ENCODE results near the gene ITGA2. TPM values are rescaled to one million over a fixed set of nuclear protein-coding genes. Genes with fewer than 3 reads are reported as not detected.

The ITGA2 gene
- total and polyA plus RNA-seq, 5 donors from 2014 or later = 0.03 to 0.42 (median 0.06) TPM

DNA sequence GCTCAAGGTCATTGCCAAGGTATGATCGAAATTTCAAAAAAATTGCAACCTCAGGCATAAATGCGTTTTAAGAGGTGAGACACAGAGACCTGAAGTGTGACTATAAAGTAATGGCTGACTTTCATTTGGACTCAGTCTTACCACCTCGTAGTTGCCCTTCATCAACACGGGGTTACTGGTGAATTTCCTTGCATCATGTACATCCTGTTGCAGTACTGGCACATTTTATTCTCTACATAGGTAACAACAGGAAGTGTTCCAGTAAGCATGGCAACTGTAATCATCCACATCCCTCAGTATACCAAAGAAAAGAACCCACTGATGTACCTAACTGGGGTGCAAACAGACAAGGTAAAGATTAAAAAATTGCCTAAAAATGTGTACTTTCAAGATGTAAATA lies 91.1 kb downstream of the ITGA2 start:
- Mint-ChIP-seq H3K27ac (no peak overlapping the region), H3K27me3 (peaks cover 28% of the 10 kb centered on the region), H3K4me1 (peaks cover 2 to 7% (median 5%) of the 10 kb centered on the region in 4 donors), H3K4me3 (no peak overlapping the region), H3K36me3 (no peaks in the 10 kb centered on the region), H3K9me3 (peaks cover 0 to 5% (median 0%) of the 10 kb centered on the region in 7 donors)
- no peak overlapping the region for H3K4me3 ChIP-seq (ENCODE audit: low read depth, low read length)
- no peaks in the 10 kb centered on the region for H3K36me3 ChIP-seq (ENCODE audit: control insufficient read depth, insufficient read depth, low read length)
- H3K27me3 ChIP-seq (ENCODE audit: control insufficient read depth, insufficient read depth, low read length) = peaks cover 7% of the 10 kb centered on the region
- H3K9me3 ChIP-seq (ENCODE audit: control insufficient read depth in 2 of 2, low read length in 2 of 2) = no peaks in the 10 kb centered on the region
- DNase-seq = peak in 1 of 3 donors; percentile 49
- no peaks in the 10 kb centered on the region for H3K4me1 ChIP-seq (ENCODE audit: control insufficient read depth, insufficient read depth, low read length, poor library complexity, severe bottlenecking)
- peak in 1 of 2 donors; percentile 31 for ATAC-seq (ENCODE audit: low read depth in 2 of 2)
- no peak overlapping the region for H3K27ac ChIP-seq (ENCODE audit: insufficient read depth, low read length, poor library complexity, severe bottlenecking)

DNA sequence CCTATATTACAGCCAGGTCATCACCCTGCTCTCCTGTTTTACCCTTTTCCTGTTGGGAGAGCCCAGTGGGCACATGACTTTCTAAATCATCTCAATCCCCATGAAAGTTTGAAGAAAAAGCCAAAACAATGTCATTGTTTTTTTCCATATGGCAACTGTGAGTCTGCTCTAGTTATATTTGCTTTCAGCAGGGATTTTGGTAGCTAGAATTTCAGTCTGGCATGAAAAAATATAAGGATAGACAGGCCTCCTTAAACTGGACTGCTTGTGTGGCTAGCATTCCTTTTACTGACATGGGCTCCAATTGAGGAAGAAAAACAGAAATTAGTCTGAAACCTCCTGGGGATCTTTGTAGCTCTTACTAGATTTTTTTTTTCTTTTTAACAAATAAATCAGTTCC lies 94.8 kb downstream of the ITGA2 start:
- Mint-ChIP-seq H3K4me1 (peaks cover 2 to 7% (median 5%) of the 10 kb centered on the region in 4 donors), H3K36me3 (no peaks in the 10 kb centered on the region), H3K4me3 (peak overlapping the region in 1 of 4 donors; percentile 43), H3K9me3 (peaks cover 0 to 3% (median 0%) of the 10 kb centered on the region in 7 donors), H3K27ac (no peak overlapping the region), H3K27me3 (peaks cover 15% of the 10 kb centered on the region)
- Histone ChIP-seq H3K9me3 (ENCODE audit: control insufficient read depth in 2 of 2, low read length in 2 of 2) (no peaks in the 10 kb centered on the region), H3K27me3 (ENCODE audit: control insufficient read depth, insufficient read depth, low read length) (peaks cover 2% of the 10 kb centered on the region), H3K4me3 (ENCODE audit: low read depth, low read length) (no peak overlapping the region), H3K36me3 (ENCODE audit: control insufficient read depth, insufficient read depth, low read length) (no peaks in the 10 kb centered on the region), H3K27ac (ENCODE audit: insufficient read depth, low read length, poor library complexity, severe bottlenecking) (no peak overlapping the region), H3K4me1 (ENCODE audit: control insufficient read depth, insufficient read depth, low read length, poor library complexity, severe bottlenecking) (no peaks in the 10 kb centered on the region)
- DNase-seq (no peak), ATAC-seq (ENCODE audit: low read depth in 2 of 2) (no peak)

- H3K27ac Mint-ChIP-seq = no peak overlapping the region
- Histone ChIP-seq H3K27ac (ENCODE audit: insufficient read depth, low read length, poor library complexity, severe bottlenecking) (no peak overlapping the region), H3K4me1 (ENCODE audit: control insufficient read depth, insufficient read depth, low read length, poor library complexity, severe bottlenecking) (peaks cover 3% of the 10 kb centered on the region), H3K27me3 (ENCODE audit: control insufficient read depth, insufficient read depth, low read length) (peaks cover 2% of the 10 kb centered on the region), H3K4me3 (ENCODE audit: low read depth, low read length) (no peak overlapping the region), H3K36me3 (ENCODE audit: control insufficient read depth, insufficient read depth, low read length) (no peaks in the 10 kb centered on the region), H3K9me3 (ENCODE audit: control insufficient read depth in 2 of 2, low read length in 2 of 2) (no peaks in the 10 kb centered on the region)
- DNase-seq (no peak), ATAC-seq (ENCODE audit: low read depth in 2 of 2) (no peak)
- H3K9me3 Mint-ChIP-seq = peaks cover 0 to 3% (median 0%) of the 10 kb centered on the region in 7 donors
- H3K27me3 Mint-ChIP-seq = peaks cover 12% of the 10 kb centered on the region
- peaks cover 7 to 14% (median 13%) of the 10 kb centered on the region in 4 donors for H3K4me1 Mint-ChIP-seq
- no peaks in the 10 kb centered on the region for H3K36me3 Mint-ChIP-seq
- no peak overlapping the region for H3K4me3 Mint-ChIP-seq
Observed at GRCh38 chr5:53084546-53085255, 95.5 kb downstream of the ITGA2 start.

- Histone ChIP-seq H3K4me1 (ENCODE audit: control insufficient read depth, insufficient read depth, low read length, poor library complexity, severe bottlenecking) (peaks cover 3% of the 10 kb centered on the region), H3K27me3 (ENCODE audit: control insufficient read depth, insufficient read depth, low read length) (peaks cover 2% of the 10 kb centered on the region), H3K27ac (ENCODE audit: insufficient read depth, low read length, poor library complexity, severe bottlenecking) (no peak overlapping the region), H3K9me3 (ENCODE audit: control insufficient read depth in 2 of 2, low read length in 2 of 2) (no peaks in the 10 kb centered on the region), H3K36me3 (ENCODE audit: control insufficient read depth, insufficient read depth, low read length) (no peaks in the 10 kb centered on the region), H3K4me3 (ENCODE audit: low read depth, low read length) (no peak overlapping the region)
- no peaks in the 10 kb centered on the region for H3K36me3 Mint-ChIP-seq
- H3K27ac Mint-ChIP-seq = no peak overlapping the region
- ATAC-seq (ENCODE audit: low read depth in 2 of 2) = no peak
- peaks cover 7 to 15% (median 11%) of the 10 kb centered on the region in 4 donors for H3K4me1 Mint-ChIP-seq
- peaks cover 10% of the 10 kb centered on the region for H3K27me3 Mint-ChIP-seq
- H3K4me3 Mint-ChIP-seq = peak overlapping the region in 1 of 4 donors; percentile 28
- DNase-seq = no peak
- peaks cover 0 to 3% (median 0%) of the 10 kb centered on the region in 7 donors for H3K9me3 Mint-ChIP-seq
Observed at GRCh38 chr5:53087171-53087570, 98.0 kb downstream of the ITGA2 start.

- H3K27ac ChIP-seq (ENCODE audit: insufficient read depth, low read length, poor library complexity, severe bottlenecking) = no peak overlapping the region
Observed at GRCh38 chr5:53087621-53088121, 98.5 kb downstream of the ITGA2 start.

GRCh38 chr5:53089481-53089991 lies 100.4 kb downstream of the ITGA2 start:
- H3K27ac Mint-ChIP-seq = peak overlapping the region in 1 of 3 donors; percentile 11
- Histone ChIP-seq H3K27ac (ENCODE audit: insufficient read depth, low read length, poor library complexity, severe bottlenecking) (no peak overlapping the region), H3K27me3 (ENCODE audit: control insufficient read depth, insufficient read depth, low read length) (peaks cover 2% of the 10 kb centered on the region), H3K9me3 (ENCODE audit: control insufficient read depth in 2 of 2, low read length in 2 of 2) (no peaks in the 10 kb centered on the region), H3K4me1 (ENCODE audit: control insufficient read depth, insufficient read depth, low read length, poor library complexity, severe bottlenecking) (peaks cover 3% of the 10 kb centered on the region), H3K36me3 (ENCODE audit: control insufficient read depth, insufficient read depth, low read length) (no peaks in the 10 kb centered on the region), H3K4me3 (ENCODE audit: low read depth, low read length) (no peak overlapping the region)
- H3K36me3 Mint-ChIP-seq = no peaks in the 10 kb centered on the region
- H3K4me1 Mint-ChIP-seq = peaks cover 7 to 13% (median 11%) of the 10 kb centered on the region in 4 donors
- DNase-seq = peak in 1 of 3 donors; percentile 22
- H3K9me3 Mint-ChIP-seq = peaks cover 0 to 2% (median 0%) of the 10 kb centered on the region in 7 donors
- no peak for ATAC-seq (ENCODE audit: low read depth in 2 of 2)
- no peak overlapping the region for H3K4me3 Mint-ChIP-seq
- no peaks in the 10 kb centered on the region for H3K27me3 Mint-ChIP-seq

More at GRCh38 chr5:53087621-53088121, 98.5 kb downstream of the ITGA2 start:
- Histone ChIP-seq H3K36me3 (ENCODE audit: control insufficient read depth, insufficient read depth, low read length) (no peaks in the 10 kb centered on the region), H3K27me3 (ENCODE audit: control insufficient read depth, insufficient read depth, low read length) (peaks cover 2% of the 10 kb centered on the region), H3K9me3 (ENCODE audit: control insufficient read depth in 2 of 2, low read length in 2 of 2) (no peaks in the 10 kb centered on the region), H3K4me1 (ENCODE audit: control insufficient read depth, insufficient read depth, low read length, poor library complexity, severe bottlenecking) (peaks cover 3% of the 10 kb centered on the region), H3K4me3 (ENCODE audit: low read depth, low read length) (no peak overlapping the region)
- H3K4me1 Mint-ChIP-seq = peaks cover 7 to 15% (median 11%) of the 10 kb centered on the region in 4 donors
- DNase-seq (no peak), ATAC-seq (ENCODE audit: low read depth in 2 of 2) (no peak)
- H3K36me3 Mint-ChIP-seq = no peaks in the 10 kb centered on the region
- peaks cover 0 to 3% (median 0%) of the 10 kb centered on the region in 7 donors for H3K9me3 Mint-ChIP-seq
- H3K27ac Mint-ChIP-seq = no peak overlapping the region
- no peak overlapping the region for H3K4me3 Mint-ChIP-seq
- peaks cover 10% of the 10 kb centered on the region for H3K27me3 Mint-ChIP-seq

- ATAC-seq (ENCODE audit: low read depth in 2 of 2) = no peak
- H3K4me3 ChIP-seq (ENCODE audit: low read depth, low read length) = no peak overlapping the region
- H3K9me3 ChIP-seq (ENCODE audit: control insufficient read depth in 2 of 2, low read length in 2 of 2) = no peaks in the 10 kb centered on the region
- peaks cover 3% of the 10 kb centered on the region for H3K4me1 ChIP-seq (ENCODE audit: control insufficient read depth, insufficient read depth, low read length, poor library complexity, severe bottlenecking)
- Mint-ChIP-seq H3K4me3 (no peak overlapping the region), H3K4me1 (peaks cover 5 to 10% (median 8%) of the 10 kb centered on the region in 4 donors), H3K27ac (peak overlapping the region in 1 of 3 donors; percentile 46), H3K36me3 (no peaks in the 10 kb centered on the region), H3K9me3 (peaks cover 0 to 2% (median 0%) of the 10 kb centered on the region in 7 donors), H3K27me3 (no peaks in the 10 kb centered on the region)
- no peaks in the 10 kb centered on the region for H3K27me3 ChIP-seq (ENCODE audit: control insufficient read depth, insufficient read depth, low read length)
- H3K36me3 ChIP-seq (ENCODE audit: control insufficient read depth, insufficient read depth, low read length) = no peaks in the 10 kb centered on the region
- H3K27ac ChIP-seq (ENCODE audit: insufficient read depth, low read length, poor library complexity, severe bottlenecking) = no peak overlapping the region
- DNase-seq = no peak
Observed at GRCh38 chr5:53090229-53090628, 101.1 kb downstream of the ITGA2 start.

Measured in CD4-positive, CD25-positive, alpha-beta regulatory T cell (primary cell).